Fibroblast of the conjunctiva (primary cell): ENCODE data around the gene PLAGL2.
"Not testable (repeated sequence)": the region's sequence is repeated elsewhere in the genome, so short reads cannot be mapped to it uniquely, and the experiment has no call there.

Experiments
- DNase-seq: peaks from one replicate; pipeline ENCODE4 v3.0.0-alpha.2; 2010; ENCODE audit warnings: low read depth

The PLAGL2 gene, protein sequence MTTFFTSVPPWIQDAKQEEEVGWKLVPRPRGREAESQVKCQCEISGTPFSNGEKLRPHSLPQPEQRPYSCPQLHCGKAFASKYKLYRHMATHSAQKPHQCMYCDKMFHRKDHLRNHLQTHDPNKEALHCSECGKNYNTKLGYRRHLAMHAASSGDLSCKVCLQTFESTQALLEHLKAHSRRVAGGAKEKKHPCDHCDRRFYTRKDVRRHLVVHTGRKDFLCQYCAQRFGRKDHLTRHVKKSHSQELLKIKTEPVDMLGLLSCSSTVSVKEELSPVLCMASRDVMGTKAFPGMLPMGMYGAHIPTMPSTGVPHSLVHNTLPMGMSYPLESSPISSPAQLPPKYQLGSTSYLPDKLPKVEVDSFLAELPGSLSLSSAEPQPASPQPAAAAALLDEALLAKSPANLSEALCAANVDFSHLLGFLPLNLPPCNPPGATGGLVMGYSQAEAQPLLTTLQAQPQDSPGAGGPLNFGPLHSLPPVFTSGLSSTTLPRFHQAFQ

DNA sequence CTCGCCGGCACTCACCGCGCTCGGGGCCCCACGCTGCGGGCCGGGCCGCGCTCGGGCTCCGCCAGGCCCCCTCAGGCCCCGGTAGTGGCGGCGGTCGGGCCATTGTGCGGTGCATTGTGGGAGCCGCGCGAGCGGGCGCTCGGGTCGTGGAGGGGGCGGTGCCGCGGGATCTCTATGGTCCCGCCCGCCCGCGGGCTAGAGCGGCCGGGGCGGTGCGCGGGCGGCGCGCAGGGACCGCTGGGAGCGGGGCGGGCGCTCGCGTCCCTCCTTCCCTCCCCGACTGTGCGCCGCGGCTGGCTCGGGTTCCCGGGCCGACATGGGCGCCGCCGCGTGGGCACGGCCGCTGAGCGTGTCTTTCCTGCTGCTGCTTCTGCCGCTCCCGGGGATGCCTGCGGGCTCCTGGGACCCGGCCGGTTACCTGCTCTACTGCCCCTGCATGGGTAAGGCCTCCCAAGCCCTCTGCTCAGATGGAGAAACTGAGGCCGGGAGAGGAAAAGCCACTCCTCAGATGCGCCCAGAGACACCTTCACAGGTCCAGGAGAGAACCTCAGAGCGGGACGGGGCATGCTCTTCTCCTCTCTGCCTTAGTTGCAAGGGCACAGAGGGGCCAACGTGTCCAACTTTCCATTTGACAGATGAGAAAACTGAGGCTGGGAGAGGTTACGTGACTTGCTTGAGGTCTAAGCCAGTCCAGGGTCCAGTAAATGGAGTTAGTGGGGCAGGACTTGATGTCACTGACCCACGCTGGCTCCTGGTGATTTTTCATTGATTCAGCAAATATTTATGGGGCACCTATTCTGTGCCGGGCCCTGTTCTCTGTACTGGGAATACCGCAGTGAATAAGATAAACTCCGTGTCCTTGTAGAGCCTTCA, at the start of gene PLAGL2, which contains the start of gene POFUT1:
TSS of gene PLAGL2 (minus strand) at position 118 of the 873 bp plus-strand sequence. CDS start 5,565 bp downstream, outside the sequence.
TSS of gene POFUT1 (plus strand) at position 255 of the 873 bp plus-strand sequence. CDS start at position 317, 62 bp downstream.
- DNase-seq, result peak; percentile 42

DNA sequence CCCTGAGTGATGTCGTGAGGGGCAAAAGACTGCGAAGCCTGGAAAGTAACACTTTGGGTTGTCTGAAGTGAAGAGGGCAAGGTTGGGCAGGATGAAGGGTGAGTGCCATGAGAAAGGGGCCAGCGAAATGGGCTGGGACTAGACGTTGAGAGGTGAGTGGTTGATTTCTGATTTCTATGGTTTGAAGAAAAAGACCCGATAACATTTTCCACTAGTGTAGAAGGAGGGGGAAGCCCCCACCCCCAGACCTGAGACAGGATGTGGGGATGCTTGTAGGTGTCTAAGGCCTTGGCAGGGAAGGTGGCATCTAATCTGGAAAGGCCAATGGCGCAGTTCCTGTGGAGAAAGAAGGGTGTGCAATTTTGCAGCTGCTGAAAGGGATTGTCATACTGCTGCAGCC, 44.6 kb upstream of the PLAGL2 start:
- DNase-seq, result no peak

DNA sequence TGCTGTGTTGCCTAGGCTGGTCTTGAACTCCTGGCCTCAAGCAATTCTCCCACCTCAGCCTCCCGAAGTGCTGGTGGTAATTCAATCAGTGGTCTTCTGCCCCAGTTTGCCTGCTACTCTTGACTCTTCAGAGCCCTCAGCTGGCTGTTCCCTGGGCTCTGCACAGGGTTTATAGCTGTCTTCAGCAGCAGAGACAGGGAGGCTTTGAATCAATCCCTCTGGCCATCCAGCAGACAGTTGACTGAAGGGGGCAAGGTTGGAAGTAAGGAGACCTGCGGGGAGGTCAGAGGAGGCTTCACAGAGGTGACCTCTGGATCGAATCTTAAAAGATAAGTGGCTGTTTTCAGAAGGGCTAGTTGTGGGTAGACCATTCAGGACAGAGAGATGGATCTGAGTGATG, 43.9 kb upstream of the PLAGL2 start:
- no peak for DNase-seq

DNA sequence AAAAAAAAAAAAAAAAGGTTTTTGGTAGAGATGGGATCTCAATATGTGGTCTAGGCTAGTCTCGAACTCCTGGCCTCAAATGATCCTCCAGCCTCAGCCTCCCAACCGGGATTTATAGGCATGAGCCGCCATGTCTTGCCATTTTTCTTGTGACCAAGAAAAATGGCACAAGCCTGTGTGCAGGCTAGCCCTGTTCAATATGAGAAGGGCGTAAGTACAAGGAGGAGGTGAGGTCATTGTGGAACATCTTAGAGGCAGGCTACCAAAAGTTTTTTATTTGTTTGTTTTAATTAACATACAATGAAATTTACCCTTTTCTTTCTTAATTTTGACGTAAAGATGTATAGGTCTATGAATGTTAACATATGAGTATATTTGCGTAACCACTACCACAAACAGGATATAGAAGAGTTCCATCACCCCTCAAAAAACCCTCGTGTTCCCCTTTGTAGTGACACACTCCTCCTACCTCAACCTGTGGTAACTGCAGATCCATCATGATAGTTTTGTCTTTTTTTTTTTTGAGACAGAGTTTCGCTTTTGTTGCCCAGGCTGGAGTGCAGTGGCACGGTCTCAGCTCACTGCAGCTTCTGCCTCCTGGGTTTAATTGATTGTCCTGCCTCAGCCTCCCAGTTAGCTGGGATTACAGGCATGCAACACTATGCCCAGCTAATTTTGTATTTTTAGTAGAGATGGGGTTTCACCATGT, 41.6 kb upstream of the PLAGL2 start:
- no peak for DNase-seq

DNA sequence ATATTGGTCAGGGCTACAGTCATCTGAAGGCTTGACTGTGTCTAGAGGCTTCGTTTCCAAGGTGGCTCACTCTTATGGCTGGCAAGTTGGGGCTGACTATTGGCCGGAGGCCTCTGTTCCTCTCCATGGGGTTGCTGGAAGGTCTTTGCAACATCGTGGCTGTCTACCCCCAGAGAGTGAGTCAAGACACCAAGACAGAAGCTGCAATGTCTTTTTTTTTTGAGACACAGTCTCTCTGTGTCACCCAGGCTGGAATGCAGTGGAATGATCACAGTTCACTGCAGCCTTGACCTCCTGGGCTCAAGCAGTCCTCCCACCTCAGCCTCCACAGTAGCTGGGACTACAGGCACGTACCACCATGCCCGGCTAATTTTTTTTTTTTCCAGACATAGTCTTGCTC, 40.5 kb upstream of the PLAGL2 start:
- no peak for DNase-seq

DNA sequence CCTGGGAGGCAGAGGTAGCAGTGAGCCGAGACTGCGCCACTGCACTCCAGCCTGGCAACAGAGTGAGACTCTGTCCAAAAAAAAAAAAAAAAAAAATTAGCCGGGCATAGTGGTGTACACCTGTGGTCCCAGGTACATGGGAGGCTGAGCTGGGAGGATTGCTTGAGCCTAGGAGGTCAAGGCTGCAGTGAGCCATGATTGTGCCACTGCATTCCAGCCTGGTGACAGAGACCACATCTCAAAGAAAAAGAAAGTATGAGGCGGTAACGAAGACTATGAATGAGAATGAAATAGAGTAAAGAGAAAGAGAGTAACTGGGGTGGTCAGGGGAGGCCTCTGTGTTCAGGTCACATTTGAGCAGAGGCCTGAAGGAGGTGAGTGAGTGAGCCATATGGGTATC, 38.7 kb upstream of the PLAGL2 start:
- not testable (repeated sequence) for DNase-seq

DNA sequence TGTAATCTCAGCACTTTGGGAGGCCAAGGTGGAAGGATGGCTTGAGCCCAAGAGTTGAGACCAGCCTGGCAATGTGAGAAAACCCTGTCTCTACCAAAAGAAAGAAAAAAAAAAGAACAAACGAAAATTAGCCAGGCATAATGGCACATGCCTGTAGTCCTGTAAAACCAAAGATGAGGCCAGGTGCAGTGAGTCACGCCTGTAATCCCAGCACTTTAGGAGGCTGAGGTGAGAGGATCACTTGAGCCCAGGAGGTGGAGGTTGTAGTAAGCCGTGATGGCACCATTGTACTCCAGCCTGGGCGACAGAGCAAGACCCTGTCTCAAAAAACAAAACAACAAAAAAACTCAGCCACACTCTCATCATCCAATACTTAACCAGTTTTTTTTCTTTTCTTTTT, 37.4 kb upstream of the PLAGL2 start:
- DNase-seq, result no peak

DNA sequence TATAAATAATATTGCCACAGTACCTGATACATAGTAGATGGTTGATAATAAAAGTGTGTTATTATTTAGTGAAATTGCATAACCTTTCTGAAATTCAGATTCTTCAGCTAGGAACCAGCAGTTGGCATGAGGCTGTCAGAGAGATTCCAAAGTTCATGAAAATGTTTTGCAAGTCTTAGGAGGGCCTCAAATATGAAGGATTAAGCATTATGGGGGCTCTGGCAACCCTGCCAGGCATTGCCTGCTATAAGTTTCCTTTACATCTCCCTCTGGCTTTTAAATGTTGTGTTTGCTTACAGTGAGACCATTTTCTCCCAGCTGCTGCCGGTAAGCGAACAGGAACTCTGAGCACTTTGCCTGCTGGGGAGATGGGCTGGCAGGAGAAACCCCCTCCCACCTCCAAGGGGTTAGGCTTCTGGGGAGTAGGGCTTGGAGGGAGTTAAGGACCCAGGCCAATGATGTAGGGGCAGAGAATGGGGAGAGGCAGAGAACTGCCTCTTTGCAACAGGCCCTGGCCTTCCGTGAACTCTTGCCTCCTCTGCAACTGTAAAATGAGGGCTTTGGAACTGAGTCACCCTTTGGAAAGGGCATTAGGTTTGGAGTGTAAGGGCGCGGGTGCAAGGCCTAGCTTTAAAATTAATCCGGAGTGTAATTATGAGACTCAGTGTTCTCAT, 36.7 kb upstream of the PLAGL2 start:
- DNase-seq, result no peak

DNA sequence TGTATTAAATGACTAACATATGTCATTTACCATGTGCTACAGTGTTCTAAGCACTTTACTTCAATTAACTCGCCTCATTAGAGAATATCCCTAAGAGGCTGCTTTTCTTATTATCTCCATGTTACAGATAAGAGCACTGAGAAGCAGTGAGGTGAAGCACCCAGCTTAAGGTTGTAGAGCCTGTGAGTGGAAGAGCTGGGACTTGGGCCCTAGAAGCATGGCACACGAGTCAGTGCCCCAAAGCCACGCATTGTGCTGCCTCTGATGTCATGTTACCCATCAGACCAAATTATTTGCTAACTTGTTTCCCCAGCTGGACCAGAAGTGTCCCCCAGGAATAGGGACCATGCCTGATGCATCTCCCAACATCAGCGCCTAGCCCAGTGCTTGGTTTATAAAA, 34.3 kb upstream of the PLAGL2 start:
- DNase-seq, result no peak

DNA sequence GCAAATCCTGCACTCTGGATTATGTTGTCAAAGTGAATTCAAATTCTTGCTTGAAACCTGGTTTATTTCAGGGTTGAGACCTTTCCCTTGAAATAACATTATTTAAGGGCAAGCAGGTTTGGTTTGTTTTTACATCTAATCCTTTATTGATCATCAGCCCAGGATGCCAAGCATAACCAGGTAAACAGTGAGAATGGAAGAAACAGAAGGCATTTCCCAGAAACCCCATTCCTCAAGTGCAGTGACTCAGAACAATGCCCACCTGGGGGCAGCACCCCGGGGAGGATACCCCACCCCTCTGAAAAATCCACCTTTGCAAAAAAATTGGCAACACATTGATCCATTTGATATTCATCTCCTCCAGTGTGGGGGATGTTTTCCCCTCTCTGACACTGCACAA, 32.7 kb upstream of the PLAGL2 start:
- no peak for DNase-seq

DNA sequence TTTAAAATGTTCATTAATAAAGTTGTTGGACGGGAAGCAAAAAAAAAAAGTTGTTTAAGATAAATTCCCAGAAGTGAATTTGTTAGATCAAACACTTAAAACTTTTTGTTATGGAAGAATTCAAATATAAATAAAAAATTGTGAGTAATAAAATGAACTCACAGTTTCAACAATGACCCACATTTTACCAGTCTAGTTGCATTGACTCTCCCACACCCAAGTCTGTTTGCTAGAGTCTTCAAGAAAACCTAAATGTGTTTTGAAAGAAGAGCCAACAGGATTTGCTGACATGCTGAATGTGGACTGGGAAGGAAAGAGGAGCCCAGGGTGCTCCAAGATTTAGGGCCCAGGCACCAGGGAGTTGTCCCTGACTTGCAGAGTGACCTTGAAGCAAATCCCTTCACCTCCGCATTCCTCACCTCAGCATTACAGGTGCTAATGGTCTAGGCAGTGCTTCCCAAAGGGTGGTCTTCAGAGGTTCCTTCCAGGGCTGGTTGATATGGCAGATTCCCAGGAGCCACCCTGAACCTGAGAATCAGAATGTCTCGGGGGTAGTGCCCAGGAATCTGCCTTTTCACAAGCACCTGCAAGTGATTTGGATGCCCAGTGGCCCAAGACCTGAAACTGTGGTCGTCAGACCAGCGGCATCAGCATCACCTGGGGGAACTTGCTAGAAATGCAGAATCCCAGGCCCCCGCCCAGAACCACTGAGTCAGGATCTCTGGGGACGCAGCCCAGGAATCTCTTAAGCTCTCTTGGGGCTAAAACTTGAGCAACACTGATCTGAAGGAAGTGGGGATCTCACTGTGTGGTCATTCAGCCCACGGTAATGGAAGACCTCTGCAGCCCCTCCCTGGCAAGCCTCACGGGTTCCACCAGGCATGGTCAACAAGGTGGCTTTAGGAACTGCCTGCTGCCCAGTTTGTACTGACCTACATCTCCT, 31.2 kb upstream of the PLAGL2 start:
- no peak for DNase-seq

DNA sequence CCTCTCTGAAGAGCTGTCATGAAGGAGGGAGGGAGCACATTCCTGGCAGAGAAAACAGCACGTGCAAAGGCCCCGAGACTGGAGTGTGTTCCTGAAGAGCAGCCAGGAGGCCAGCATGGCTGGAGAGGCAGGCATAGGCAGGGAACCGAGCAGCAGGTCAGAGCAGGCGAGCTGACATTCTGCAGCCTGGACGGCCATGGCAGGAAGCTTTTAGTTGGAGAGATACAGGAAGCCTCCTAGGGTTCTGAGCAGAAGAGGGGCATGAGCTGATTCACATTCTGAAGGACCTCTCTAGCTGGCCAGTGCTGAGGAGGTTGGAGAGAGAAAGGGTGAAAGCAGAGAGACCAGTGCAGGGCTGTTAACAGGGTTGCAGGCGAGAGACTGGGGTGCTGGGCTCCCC, 29.9 kb upstream of the PLAGL2 start:
- DNase-seq, result no peak

DNA sequence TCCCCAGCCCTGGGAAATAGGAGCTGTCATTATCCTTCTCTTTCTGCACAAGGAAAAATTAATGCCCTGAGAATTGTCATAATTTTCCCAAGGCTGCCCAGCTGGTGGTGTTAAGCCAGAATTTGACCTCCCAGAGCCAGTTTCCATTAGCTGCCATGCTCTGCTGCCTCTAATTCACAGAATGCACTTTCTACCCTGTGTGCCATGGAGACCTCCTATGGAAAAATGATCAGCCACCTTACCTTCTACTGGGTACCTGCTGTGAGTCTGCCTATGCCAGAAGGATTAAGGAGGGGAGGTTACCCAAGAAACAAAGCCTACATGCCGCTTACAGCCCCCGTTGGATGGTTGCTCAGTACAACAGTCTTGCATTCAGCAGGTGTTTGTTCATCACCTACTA, 29.3 kb upstream of the PLAGL2 start:
- no peak for DNase-seq

DNA sequence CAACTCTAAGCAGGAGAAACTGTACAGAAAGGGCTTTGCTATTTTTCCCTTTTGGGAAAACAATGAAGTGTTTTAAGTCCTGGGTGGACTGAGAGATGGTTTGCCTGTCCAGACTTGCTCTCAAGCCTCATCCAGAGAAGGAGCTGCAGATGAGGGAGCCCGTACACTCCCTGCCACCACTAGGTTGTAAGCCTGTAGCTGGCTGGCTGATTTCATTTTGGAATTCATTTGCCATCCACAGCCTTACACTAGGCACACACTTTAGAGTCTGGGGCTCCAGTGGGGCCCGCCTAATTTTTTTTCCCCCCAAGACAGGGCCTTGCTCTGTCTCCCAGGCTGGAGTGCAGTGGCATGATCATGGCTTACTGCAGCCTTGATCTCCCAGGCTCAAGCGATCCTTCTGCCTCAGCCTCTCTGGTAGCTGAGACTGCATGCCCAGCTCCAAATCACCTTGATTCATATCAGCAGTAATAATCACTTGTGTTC, 28.5 kb upstream of the PLAGL2 start:
- no peak for DNase-seq

DNA sequence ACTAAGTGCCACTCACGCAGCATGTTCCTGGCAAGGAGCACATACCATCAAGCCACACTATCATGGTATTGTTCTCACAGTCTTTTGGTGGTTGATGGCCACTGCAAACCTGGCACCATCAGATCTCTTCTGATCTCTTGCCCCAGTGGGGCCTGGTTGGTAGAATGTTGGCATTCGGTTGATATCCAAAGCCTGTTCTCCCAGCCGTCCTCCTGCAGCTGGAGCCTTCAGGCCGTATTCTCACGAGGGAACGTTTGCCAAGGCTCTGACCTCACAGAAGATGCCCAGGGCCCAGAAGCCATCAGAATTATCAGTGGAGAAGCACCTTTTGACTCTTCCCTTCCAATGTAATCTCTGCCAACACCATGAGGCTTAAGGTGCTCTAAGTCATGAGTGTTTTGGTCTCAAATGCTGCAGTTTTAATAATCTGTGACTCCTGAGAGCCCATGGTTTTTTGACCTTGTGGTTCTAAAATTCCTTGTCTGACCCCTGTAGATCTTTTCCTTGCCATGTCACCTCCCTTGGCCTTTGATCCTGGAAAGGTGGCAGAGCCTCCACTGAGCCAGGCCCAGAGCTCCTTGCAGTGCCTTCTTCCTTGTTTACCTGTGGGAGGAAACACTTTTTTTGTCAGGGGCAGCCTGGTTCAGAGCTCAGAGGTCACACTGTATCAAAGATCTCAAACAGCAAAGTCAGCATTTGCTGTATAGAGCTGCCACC, 27.9 kb upstream of the PLAGL2 start:
- no peak for DNase-seq

DNA sequence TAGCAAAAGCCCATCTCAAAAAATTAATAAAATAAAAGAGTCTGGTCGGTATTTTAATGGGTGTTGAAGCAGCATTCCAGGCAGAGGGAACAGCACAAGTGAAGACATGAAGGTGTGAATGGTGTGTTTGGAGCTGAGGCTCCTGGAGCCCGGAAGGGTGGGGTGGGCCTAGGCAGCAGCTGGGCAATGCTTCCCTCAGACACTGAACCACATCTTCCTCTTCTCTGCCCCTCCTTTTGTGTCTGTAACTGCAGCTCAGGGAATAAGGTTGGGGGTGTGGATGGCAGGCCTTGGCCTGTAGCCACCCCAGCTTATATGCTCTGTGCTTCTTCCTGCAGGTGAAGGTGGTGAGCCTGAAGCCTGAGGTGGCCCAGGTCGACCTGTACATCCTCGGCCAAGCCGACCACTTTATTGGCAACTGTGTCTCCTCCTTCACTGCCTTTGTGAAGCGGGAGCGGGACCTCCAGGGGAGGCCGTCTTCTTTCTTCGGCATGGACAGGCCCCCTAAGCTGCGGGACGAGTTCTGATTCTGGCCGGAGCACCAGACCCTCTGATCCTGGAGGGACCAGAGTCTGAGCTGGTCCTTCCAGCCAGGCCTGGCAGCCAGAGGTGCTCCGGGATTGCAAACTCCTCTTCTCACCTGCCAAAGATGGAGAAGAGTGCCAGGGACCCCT, 26.7 kb upstream of the PLAGL2 start:
- DNase-seq, result no peak

DNA sequence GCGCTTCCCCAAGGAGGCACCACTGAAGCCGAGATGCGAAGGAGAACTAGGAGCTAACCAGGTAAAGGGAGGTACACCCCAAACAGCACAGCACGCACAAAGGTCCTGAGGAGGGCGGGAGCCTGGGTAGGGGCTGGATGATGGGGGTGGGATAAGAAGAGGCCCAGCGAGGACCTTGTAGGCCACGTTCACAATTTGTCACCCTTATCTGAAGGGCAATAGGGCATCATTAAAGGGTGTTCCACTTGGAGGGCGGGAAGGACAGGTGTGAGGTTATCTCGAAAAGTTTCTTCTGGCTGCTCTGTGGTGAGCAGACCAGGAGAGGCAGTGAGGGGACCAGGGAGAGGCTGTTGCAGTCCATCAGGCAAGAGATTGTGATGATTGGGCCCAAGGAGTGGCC, 25.7 kb upstream of the PLAGL2 start:
- DNase-seq, result no peak

DNA sequence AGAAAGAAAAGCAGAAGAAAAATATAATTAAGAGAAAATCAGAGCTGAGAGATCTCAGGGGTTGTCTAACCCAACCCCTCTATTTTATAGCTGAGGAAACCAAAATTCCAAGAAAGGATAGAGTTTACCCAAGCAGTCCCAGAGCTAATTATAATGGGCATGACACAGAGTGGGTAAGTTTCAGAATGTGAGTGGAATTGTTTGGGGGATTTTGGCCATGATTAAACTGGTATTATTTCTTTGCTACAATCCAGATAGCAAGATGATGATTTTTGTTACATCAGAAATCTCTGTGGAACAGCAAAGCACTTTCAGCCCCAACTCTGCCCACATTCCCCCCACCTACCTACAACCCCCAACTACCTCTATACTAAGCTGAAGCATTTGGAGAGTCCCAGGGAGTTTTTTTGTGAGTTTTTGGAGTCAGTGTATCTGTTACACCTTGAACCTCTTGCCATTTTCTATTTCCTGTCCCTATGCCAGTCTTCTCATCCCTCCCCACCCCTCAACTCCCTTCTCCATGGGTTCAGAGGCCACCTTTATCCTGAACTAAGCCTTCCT, 24.9 kb upstream of the PLAGL2 start:
- no peak for DNase-seq

DNA sequence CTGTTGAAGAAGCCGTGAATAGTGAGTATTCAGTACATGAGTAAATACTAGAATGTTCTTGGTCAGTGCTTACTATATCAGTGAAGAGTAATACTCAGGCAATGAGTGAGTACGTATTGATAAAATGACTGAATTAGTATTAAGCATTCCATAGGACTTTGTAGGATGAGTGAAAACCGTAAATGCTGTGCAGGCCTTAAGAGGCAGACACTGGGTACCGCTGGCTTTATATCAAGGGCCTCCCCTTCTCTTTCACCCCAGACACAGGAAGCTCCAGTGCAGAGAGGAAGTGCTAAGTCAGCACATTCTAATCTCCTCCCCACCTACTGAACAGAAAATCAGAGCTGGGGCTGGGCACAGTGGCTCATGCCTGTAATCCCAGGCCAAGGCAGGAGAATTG, 24.3 kb upstream of the PLAGL2 start:
- no peak for DNase-seq
